WTC11 (cell line): Measurements from ENCODE around the gene MCFD2. TPM values are rescaled to one million over a fixed set of nuclear protein-coding genes. Genes with fewer than 3 reads are reported as not detected.

Source experiments
- ATAC-seq: fragments of 200-7000 bp; cut with Tn5 transposase; 2 replicates; pipeline ENCODE4 v1.10.0; 2021; ENCODE audit warnings: mild to moderate bottlenecking, moderate library complexity
- CTCF ChIA-PET: fragments of 300-600 bp; sonication (Branson Sonifier 250); formaldehyde crosslinking; loops from one replicate; lab custom pipeline; 2021; ENCODE audit warnings: antibody characterized with exemption; lab: Charles Lee
- POLR2A ChIA-PET: fragments of 350-600 bp; sonication (Branson Sonifier 250); formaldehyde crosslinking; loops from one replicate; lab custom pipeline; 2021; ENCODE audit warnings: antibody characterized with exemption; lab: Charles Lee
- DNase-seq: peaks from one replicate; pipeline ENCODE4 v3.0.0; 2021; ENCODE audit warnings: low spot score
- H3K27ac Mint-ChIP-seq: 2 replicates; pipeline ENCODE4 v1.8.0; 2021; ENCODE audit warnings: mixed read lengths
- H3K27me3 Mint-ChIP-seq: 2 replicates; pipeline ENCODE4 v1.8.0; 2021; ENCODE audit warnings: low read depth, mild to moderate bottlenecking, moderate library complexity, mixed read lengths
- H3K36me3 Mint-ChIP-seq: 2 replicates; pipeline ENCODE4 v1.8.0; 2021; ENCODE audit warnings: mixed read lengths
- H3K4me1 Mint-ChIP-seq: 2 replicates; pipeline ENCODE4 v1.8.0; 2022; ENCODE audit warnings: mixed read lengths
- H3K4me3 Mint-ChIP-seq: 2 replicates; pipeline ENCODE4 v1.8.0; 2021; ENCODE audit warnings: mild to moderate bottlenecking, moderate library complexity, mixed read lengths
- H3K9me3 Mint-ChIP-seq: 2 replicates; pipeline ENCODE4 v1.8.0; 2021; ENCODE audit warnings: mixed read lengths
- AFF4 ChIP-seq: sonication (generic); formaldehyde crosslinking; IDR thresholded peaks from 2 replicates; pipeline ENCODE4 v1.8.1; 2023; ENCODE audit warnings: mild to moderate bottlenecking, missing genetic modification reagents, borderline replicate concordance
- ATF1 ChIP-seq: sonication (generic); formaldehyde crosslinking; IDR thresholded peaks from 2 replicates; pipeline ENCODE4 v1.8.1; 2023; ENCODE audit warnings: mild to moderate bottlenecking, moderate library complexity, missing genetic modification reagents
- CREM ChIP-seq: sonication (generic); formaldehyde crosslinking; IDR thresholded peaks from 2 replicates; pipeline ENCODE4 v1.8.1; 2022; ENCODE audit warnings: mild to moderate bottlenecking, missing genetic modification reagents, moderate library complexity
- CTCF ChIP-seq: fragments of 200-600 bp; IDR thresholded peaks from 2 replicates; pipeline ENCODE4 v1.8.0; 2022; ENCODE audit warnings: antibody characterized with exemption
- HMGA2 ChIP-seq: fragments of 250-450 bp; sonication (Bioruptor Pico); IDR thresholded peaks from 2 replicates; pipeline ENCODE4 v1.4.0; 2021; ENCODE audit warnings: mild to moderate bottlenecking, moderate library complexity
- KAT7 ChIP-seq: sonication (generic); formaldehyde crosslinking; IDR thresholded peaks from 2 replicates; pipeline ENCODE4 v1.8.1; 2023; ENCODE audit warnings: missing genetic modification reagents, mild to moderate bottlenecking, borderline replicate concordance
- OVOL2 ChIP-seq: fragments of 250-450 bp; sonication (Bioruptor Pico); IDR thresholded peaks from 2 replicates; pipeline ENCODE4 v1.9.0; 2021; ENCODE audit warnings: mild to moderate bottlenecking, borderline replicate concordance
- SOX15 ChIP-seq: fragments of 250-450 bp; sonication (Bioruptor Pico); IDR thresholded peaks from 2 replicates; pipeline ENCODE4 v1.9.0; 2021; ENCODE audit warnings: mild to moderate bottlenecking
- STAT6 ChIP-seq: sonication (generic); formaldehyde crosslinking; conservative IDR thresholded peaks from 2 replicates; pipeline ENCODE4 v1.8.1; 2023; ENCODE audit warnings: mild to moderate bottlenecking, low read depth, missing genetic modification reagents, moderate library complexity
- TCF7 ChIP-seq: sonication (generic); formaldehyde crosslinking; IDR thresholded peaks from 2 replicates; pipeline ENCODE4 v1.8.0; 2022; ENCODE audit warnings: mild to moderate bottlenecking, low read depth, missing genetic modification reagents, moderate library complexity
- ZBTB43 ChIP-seq: sonication (generic); formaldehyde crosslinking; IDR thresholded peaks from 2 replicates; pipeline ENCODE4 v1.8.1; 2023; ENCODE audit warnings: mild to moderate bottlenecking, missing genetic modification reagents
- ZNF232 ChIP-seq: sonication (generic); formaldehyde crosslinking; IDR thresholded peaks from 2 replicates; pipeline ENCODE4 v1.8.0; 2022; ENCODE audit warnings: mild to moderate bottlenecking, missing genetic modification reagents
- total RNA-seq: library from RNA; stranded (reverse); gene quantifications from 3 replicates; pipeline ENCODE4 v1.2.3, GENCODE V29; 2021
- TF ChIP-seq, protein P1 (sequence below): fragments of 250-450 bp; sonication (Bioruptor Pico); IDR thresholded peaks from 2 replicates; pipeline ENCODE4 v1.9.0; 2021; ENCODE audit warnings: mild to moderate bottlenecking
- TF ChIP-seq, protein P2 (sequence below): sonication (generic); formaldehyde crosslinking; IDR thresholded peaks from 2 replicates; pipeline ENCODE4 v1.8.1; 2022; ENCODE audit warnings: low read depth, missing genetic modification reagents, borderline replicate concordance

Gene MCFD2
- total RNA-seq, 1 experiment from 2014 or later = 68.1 TPM

GRCh38 chr2:46887028-46887885, 28.3 kb downstream of the MCFD2 start:
- CTCF ChIA-PET = interaction anchor here (0.8 to 1.6 kb wide), 5 partner anchors 32 to 231 kb away, joined by 3 to 7 read pairs (median 4); no protein-coding TSS in a partner anchor
- no peak for ATAC-seq

More at GRCh38 chr2:46887028-46887885, 28.3 kb downstream of the MCFD2 start:
- no peaks in the 10 kb centered on the region; the same call in 1 of the 2 replicates for H3K27me3 Mint-ChIP-seq
- no peak for TF ChIP-seq AFF4
- no peak for TF ChIP-seq CTCF
- no peak for TF ChIP-seq HMGA2 (CRISPR knock-in tag)
- TF ChIP-seq ZBTB43 = no peak
- TF ChIP-seq CREM (CRISPR knock-in tag) = no peak
- TF ChIP-seq KAT7 (CRISPR knock-in tag) = no peak
- no peak for TF ChIP-seq STAT6 (CRISPR knock-in tag)
- TF ChIP-seq, protein P1, sequence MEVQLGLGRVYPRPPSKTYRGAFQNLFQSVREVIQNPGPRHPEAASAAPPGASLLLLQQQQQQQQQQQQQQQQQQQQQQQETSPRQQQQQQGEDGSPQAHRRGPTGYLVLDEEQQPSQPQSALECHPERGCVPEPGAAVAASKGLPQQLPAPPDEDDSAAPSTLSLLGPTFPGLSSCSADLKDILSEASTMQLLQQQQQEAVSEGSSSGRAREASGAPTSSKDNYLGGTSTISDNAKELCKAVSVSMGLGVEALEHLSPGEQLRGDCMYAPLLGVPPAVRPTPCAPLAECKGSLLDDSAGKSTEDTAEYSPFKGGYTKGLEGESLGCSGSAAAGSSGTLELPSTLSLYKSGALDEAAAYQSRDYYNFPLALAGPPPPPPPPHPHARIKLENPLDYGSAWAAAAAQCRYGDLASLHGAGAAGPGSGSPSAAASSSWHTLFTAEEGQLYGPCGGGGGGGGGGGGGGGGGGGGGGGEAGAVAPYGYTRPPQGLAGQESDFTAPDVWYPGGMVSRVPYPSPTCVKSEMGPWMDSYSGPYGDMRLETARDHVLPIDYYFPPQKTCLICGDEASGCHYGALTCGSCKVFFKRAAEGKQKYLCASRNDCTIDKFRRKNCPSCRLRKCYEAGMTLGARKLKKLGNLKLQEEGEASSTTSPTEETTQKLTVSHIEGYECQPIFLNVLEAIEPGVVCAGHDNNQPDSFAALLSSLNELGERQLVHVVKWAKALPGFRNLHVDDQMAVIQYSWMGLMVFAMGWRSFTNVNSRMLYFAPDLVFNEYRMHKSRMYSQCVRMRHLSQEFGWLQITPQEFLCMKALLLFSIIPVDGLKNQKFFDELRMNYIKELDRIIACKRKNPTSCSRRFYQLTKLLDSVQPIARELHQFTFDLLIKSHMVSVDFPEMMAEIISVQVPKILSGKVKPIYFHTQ (CRISPR knock-in tag) = no peak
- TF ChIP-seq ZNF232 (CRISPR knock-in tag) = no peak
- no peak for TF ChIP-seq OVOL2
- no peak for TF ChIP-seq ATF1 (CRISPR knock-in tag)
- TF ChIP-seq, protein P2, sequence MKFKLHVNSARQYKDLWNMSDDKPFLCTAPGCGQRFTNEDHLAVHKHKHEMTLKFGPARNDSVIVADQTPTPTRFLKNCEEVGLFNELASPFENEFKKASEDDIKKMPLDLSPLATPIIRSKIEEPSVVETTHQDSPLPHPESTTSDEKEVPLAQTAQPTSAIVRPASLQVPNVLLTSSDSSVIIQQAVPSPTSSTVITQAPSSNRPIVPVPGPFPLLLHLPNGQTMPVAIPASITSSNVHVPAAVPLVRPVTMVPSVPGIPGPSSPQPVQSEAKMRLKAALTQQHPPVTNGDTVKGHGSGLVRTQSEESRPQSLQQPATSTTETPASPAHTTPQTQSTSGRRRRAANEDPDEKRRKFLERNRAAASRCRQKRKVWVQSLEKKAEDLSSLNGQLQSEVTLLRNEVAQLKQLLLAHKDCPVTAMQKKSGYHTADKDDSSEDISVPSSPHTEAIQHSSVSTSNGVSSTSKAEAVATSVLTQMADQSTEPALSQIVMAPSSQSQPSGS (CRISPR knock-in tag) = no peak
- no peak for TF ChIP-seq TCF7 (CRISPR knock-in tag)
- no peak for TF ChIP-seq SOX15 (CRISPR knock-in tag)
- TF ChIP-seq, all 79 proteins: peak for 0
- Mint-ChIP-seq H3K4me1 (peaks cover 10% of the 10 kb centered on the region), H3K9me3 (peaks cover 10% of the 10 kb centered on the region), H3K36me3 (no peaks in the 10 kb centered on the region), H3K27ac (no peak overlapping the region), H3K4me3 (no peak overlapping the region)
- DNase-seq = no peak
- POLR2A ChIA-PET = no interaction called here
